HepG2 (cell line): ENCODE results near the gene FAM120B. TPM values are rescaled to one million over a fixed set of nuclear protein-coding genes. Genes with fewer than 3 reads are reported as not detected.

ENCODE experiments used
- EP300 ChIP-seq, 3 experiments: sonication (generic) in 1 of 3; formaldehyde crosslinking in 1 of 3; IDR thresholded peaks; 2 replicates each; pipeline versions ENCODE4 v1.5.1 to v1.6.1; 2011 to 2020; ENCODE audit warnings: low read depth in 2 of 3, low read length in 2 of 3, borderline replicate concordance in 1 of 3, improper control_type of control experiment in 1 of 3, mild to moderate bottlenecking in 1 of 3, missing genetic modification reagents in 1 of 3, moderate library complexity in 1 of 3
- FOXA1 ChIP-seq, 2 experiments: fragments of 450-650 bp in 1 of 2; sonication (generic) in 1 of 2; formaldehyde crosslinking in 1 of 2; IDR thresholded peaks; 2 replicates each; pipeline versions ENCODE4 v1.4.0 to v1.6.1; 2016 to 2020; ENCODE audit warnings: missing genetic modification reagents in 1 of 2
- FOXA3 ChIP-seq: IDR thresholded peaks from 2 replicates; pipeline ENCODE4 v1.6.1; 2016; ENCODE audit warnings: missing genetic modification reagents, missing compliant biosample characterization
- GABPB1 ChIP-seq: IDR thresholded peaks from 2 replicates; pipeline ENCODE4 v1.6.1; 2016; ENCODE audit warnings: mild to moderate bottlenecking, missing genetic modification reagents, moderate library complexity, missing compliant biosample characterization
- GTF2F1 ChIP-seq: fragments of 150-350 bp; IDR thresholded peaks from 2 replicates; pipeline ENCODE4 v1.6.1; 2014; ENCODE audit warnings: low read length
- HDAC1 ChIP-seq: sonication (generic); formaldehyde crosslinking; IDR thresholded peaks from 2 replicates; pipeline ENCODE4 v1.5.1; 2020; ENCODE audit warnings: mild to moderate bottlenecking, missing genetic modification reagents
- HNF4A ChIP-seq: sonication (generic); formaldehyde crosslinking; IDR thresholded peaks from 2 replicates; pipeline ENCODE4 v1.4.0; 2020; ENCODE audit warnings: missing genetic modification reagents
- MXD4 ChIP-seq: IDR thresholded peaks from 2 replicates; pipeline ENCODE4 v1.6.1; 2016; ENCODE audit warnings: mild to moderate bottlenecking, missing biosample characterization, missing genetic modification reagents
- NFKB2 ChIP-seq: sonication (generic); formaldehyde crosslinking; IDR thresholded peaks from 2 replicates; pipeline ENCODE4 v1.4.0; 2020; ENCODE audit warnings: missing genetic modification reagents, borderline replicate concordance
- PRMT3 ChIP-seq: sonication (generic); formaldehyde crosslinking; IDR thresholded peaks from 2 replicates; pipeline ENCODE4 v1.8.1; 2022; ENCODE audit warnings: low read depth, mild to moderate bottlenecking, moderate library complexity, missing genetic modification reagents, borderline replicate concordance
- RXRA ChIP-seq: sonication (generic); formaldehyde crosslinking; IDR thresholded peaks from 2 replicates; pipeline ENCODE4 v1.5.1; 2020; ENCODE audit warnings: missing genetic modification reagents
- SMARCC2 ChIP-seq: fragments of 450-650 bp; IDR thresholded peaks from 2 replicates; pipeline ENCODE4 v1.6.1; 2017; ENCODE audit warnings: antibody characterized with exemption, mild to moderate bottlenecking
- YEATS4 ChIP-seq: sonication (generic); formaldehyde crosslinking; IDR thresholded peaks from 2 replicates; pipeline ENCODE4 v1.4.0; 2020; ENCODE audit warnings: missing genetic modification reagents, borderline replicate concordance
- ZBTB42 ChIP-seq: sonication (generic); formaldehyde crosslinking; IDR thresholded peaks from 2 replicates; pipeline ENCODE4 v1.5.0; 2020; ENCODE audit warnings: mild to moderate bottlenecking, missing genetic modification reagents
- ZMYM2 ChIP-seq: sonication (generic); formaldehyde crosslinking; IDR thresholded peaks from 2 replicates; pipeline ENCODE4 v1.8.0; 2022; ENCODE audit warnings: mild to moderate bottlenecking, missing genetic modification reagents
- ZNF274 ChIP-seq: sonication (generic); formaldehyde crosslinking; IDR thresholded peaks from 2 replicates; pipeline ENCODE4 v1.5.1; 2020; ENCODE audit warnings: mild to moderate bottlenecking, missing genetic modification reagents
- ZNF292 ChIP-seq: sonication (generic); formaldehyde crosslinking; IDR thresholded peaks from 2 replicates; pipeline ENCODE4 v1.8.1; 2022; ENCODE audit warnings: mild to moderate bottlenecking, low read depth, missing genetic modification reagents, borderline replicate concordance
- ZNF616 ChIP-seq: sonication (generic); formaldehyde crosslinking; IDR thresholded peaks from 2 replicates; pipeline ENCODE4 v1.5.0; 2020; ENCODE audit warnings: low read depth, mild to moderate bottlenecking, missing genetic modification reagents
- polyA plus RNA-seq, 8 experiments: library from polyadenylated mRNA; depleted of rRNA in 3 of 8; stranded (reverse) in 7 of 8; unstranded in 1 of 8; fragments of >200 nt; fragmentation: Illumina TruSeq in 4 of 8; extraction: Trizol in 4 of 8; gene quantifications; 2 replicates each; pipeline versions ENCODE4 v1.2.1 to v1.2.3, GENCODE V29; 2011 to 2016; ENCODE audit warnings: low read depth in 4 of 8, missing spikeins in 1 of 8, mixed read lengths in 1 of 8; ENCODE audit not compliant: insufficient read depth in 1 of 8
- total RNA-seq, 5 experiments: library from RNA; depleted of rRNA; stranded (reverse); fragments of >200 nt; fragmentation: Illumina TruSeq; extraction: Trizol; gene quantifications; 2 replicates each; pipeline ENCODE4 v1.2.3, GENCODE V29; 2016; ENCODE audit warnings: low read depth in 1 of 5
- TF ChIP-seq, protein P1 (sequence below): sonication (generic); formaldehyde crosslinking; IDR thresholded peaks from 2 replicates; pipeline ENCODE4 v1.8.1; 2023; ENCODE audit warnings: mild to moderate bottlenecking, missing genetic modification reagents
- TF ChIP-seq, protein P2 (sequence below): sonication (generic); formaldehyde crosslinking; IDR thresholded peaks from 2 replicates; pipeline ENCODE4 v1.4.0; 2020; ENCODE audit warnings: missing genetic modification reagents
- TF ChIP-seq, protein P3 (sequence below): sonication (generic); formaldehyde crosslinking; IDR thresholded peaks from 2 replicates; pipeline ENCODE4 v1.4.0; 2020; ENCODE audit warnings: missing genetic modification reagents
- TF ChIP-seq, protein P4 (sequence below): sonication (generic); formaldehyde crosslinking; conservative IDR thresholded peaks from 2 replicates; pipeline ENCODE4 v1.4.0; 2020; ENCODE audit warnings: missing genetic modification reagents
- TF ChIP-seq, protein P5 (sequence below): sonication (generic); formaldehyde crosslinking; IDR thresholded peaks from 2 replicates; pipeline ENCODE4 v1.5.0; 2020; ENCODE audit warnings: missing genetic modification reagents

FAM120B gene
- total and polyA plus RNA-seq, 2 of the 13 experiments (the other 11 are each of a cell fraction or from before 2014, with no cell fraction given) = 9.2 to 10.7 TPM

DNA sequence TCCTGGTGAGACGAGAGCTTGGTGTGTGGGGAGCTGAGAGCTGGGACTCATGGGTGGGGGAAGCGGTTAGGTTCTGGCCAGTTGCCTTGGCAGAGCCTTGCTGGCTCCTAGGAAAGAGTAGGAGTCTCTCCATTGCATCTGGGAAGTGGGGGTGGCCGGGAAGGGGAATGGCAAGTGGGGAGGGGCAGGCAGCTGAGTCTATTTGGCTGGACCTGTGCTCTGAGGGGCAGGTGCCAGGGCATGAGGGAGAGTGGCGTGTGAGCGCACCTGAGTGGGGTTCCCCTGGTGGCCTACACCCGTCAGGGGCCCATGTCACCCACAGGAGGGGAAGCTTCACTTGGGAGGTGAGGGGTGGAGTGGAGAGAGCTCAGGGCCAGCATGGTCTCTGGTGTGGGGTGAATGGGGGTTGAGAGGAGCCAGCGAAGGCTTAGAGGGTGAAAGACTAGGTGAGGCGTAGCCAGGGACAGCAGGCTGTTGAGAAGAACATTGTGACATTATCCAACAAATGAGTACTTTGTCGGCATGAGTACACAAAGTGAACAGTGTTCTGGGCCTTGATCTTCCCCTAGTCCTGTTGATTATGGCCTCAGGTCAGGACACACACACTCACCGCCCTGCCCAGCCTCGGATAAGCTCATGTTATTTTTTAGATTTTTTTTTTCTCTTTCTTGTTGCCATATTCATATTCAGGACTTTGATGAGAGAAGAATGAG is 59.8 kb downstream of the FAM120B start (continued):
- TF ChIP-seq, protein P1, sequence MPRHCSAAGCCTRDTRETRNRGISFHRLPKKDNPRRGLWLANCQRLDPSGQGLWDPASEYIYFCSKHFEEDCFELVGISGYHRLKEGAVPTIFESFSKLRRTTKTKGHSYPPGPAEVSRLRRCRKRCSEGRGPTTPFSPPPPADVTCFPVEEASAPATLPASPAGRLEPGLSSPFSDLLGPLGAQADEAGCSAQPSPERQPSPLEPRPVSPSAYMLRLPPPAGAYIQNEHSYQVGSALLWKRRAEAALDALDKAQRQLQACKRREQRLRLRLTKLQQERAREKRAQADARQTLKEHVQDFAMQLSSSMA (CRISPR knock-in tag) = 0 out of 2 replicates have a peak, but pooled peaks have one; percentile 14
- TF ChIP-seq SMARCC2 (no peak), HDAC1 (CRISPR knock-in tag) (peak; percentile 44), FOXA3 (CRISPR knock-in tag) (peak; percentile 87), ZNF292 (CRISPR knock-in tag) (peak; percentile 76; the same call in 1 of the 2 replicates), GABPB1 (CRISPR knock-in tag) (no peak), NFKB2 (CRISPR knock-in tag) (no peak), ZNF616 (CRISPR knock-in tag) (0 out of 2 replicates have a peak, but pooled peaks have one; percentile 42), MXD4 (CRISPR knock-in tag) (0 out of 2 replicates have a peak, but pooled peaks have one; percentile 33), ZBTB42 (CRISPR knock-in tag) (no peak), RXRA (CRISPR knock-in tag) (peak; percentile 57; the same call in 1 of the 2 replicates), GTF2F1 (no peak), FOXA1 (IDR thresholded peaks at IDR 0.05) (no peak), FOXA1 (CRISPR knock-in tag; IDR thresholded peaks at IDR 0.05) (peak; percentile 92), PRMT3 (CRISPR knock-in tag) (no peak), HNF4A (CRISPR knock-in tag) (peak; percentile 79), ZMYM2 (CRISPR knock-in tag) (no peak), EP300 (IDR thresholded peaks at IDR 0.05; ENCODE audit: low read depth in 2 of 2, low read length in 2 of 2) (peak; percentile 34 to 84; a peak in 2 of 4 replicates), EP300 (CRISPR knock-in tag; IDR thresholded peaks at IDR 0.05; ENCODE audit: borderline replicate concordance) (no peak), ZNF274 (no peak), YEATS4 (no peak)
- TF ChIP-seq, protein P2, sequence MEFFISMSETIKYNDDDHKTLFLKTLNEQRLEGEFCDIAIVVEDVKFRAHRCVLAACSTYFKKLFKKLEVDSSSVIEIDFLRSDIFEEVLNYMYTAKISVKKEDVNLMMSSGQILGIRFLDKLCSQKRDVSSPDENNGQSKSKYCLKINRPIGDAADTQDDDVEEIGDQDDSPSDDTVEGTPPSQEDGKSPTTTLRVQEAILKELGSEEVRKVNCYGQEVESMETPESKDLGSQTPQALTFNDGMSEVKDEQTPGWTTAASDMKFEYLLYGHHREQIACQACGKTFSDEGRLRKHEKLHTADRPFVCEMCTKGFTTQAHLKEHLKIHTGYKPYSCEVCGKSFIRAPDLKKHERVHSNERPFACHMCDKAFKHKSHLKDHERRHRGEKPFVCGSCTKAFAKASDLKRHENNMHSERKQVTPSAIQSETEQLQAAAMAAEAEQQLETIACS (CRISPR knock-in tag) = no peak
- TF ChIP-seq, protein P3, sequence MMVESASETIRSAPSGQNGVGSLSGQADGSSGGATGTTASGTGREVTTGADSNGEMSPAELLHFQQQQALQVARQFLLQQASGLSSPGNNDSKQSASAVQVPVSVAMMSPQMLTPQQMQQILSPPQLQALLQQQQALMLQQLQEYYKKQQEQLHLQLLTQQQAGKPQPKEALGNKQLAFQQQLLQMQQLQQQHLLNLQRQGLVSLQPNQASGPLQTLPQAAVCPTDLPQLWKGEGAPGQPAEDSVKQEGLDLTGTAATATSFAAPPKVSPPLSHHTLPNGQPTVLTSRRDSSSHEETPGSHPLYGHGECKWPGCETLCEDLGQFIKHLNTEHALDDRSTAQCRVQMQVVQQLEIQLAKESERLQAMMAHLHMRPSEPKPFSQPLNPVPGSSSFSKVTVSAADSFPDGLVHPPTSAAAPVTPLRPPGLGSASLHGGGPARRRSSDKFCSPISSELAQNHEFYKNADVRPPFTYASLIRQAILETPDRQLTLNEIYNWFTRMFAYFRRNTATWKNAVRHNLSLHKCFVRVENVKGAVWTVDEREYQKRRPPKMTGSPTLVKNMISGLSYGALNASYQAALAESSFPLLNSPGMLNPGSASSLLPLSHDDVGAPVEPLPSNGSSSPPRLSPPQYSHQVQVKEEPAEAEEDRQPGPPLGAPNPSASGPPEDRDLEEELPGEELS (CRISPR knock-in tag) = peak; percentile 79
- TF ChIP-seq, protein P4, sequence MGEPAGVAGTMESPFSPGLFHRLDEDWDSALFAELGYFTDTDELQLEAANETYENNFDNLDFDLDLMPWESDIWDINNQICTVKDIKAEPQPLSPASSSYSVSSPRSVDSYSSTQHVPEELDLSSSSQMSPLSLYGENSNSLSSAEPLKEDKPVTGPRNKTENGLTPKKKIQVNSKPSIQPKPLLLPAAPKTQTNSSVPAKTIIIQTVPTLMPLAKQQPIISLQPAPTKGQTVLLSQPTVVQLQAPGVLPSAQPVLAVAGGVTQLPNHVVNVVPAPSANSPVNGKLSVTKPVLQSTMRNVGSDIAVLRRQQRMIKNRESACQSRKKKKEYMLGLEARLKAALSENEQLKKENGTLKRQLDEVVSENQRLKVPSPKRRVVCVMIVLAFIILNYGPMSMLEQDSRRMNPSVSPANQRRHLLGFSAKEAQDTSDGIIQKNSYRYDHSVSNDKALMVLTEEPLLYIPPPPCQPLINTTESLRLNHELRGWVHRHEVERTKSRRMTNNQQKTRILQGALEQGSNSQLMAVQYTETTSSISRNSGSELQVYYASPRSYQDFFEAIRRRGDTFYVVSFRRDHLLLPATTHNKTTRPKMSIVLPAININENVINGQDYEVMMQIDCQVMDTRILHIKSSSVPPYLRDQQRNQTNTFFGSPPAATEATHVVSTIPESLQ (CRISPR knock-in tag) = no peak
- TF ChIP-seq, protein P5, sequence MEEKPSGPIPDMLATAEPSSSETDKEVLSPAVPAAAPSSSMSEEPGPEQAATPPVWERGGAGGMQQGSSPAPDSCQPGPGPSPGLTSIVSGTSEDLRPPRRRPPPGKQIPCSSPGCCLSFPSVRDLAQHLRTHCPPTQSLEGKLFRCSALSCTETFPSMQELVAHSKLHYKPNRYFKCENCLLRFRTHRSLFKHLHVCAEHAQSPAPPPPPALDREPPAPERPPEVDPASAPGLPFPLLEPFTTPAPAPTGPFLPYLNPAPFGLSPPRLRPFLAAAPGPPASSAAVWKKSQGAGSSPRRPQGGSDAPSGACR (CRISPR knock-in tag) = no peak
